Common myeloid progenitor, CD34-positive (primary cell): Measurements from ENCODE around the gene C5orf63.

Experiments used
- CTCF ChIA-PET: fragments of 350-600 bp; sonication (Branson Sonifier 250); formaldehyde crosslinking; loops from one replicate; lab custom pipeline; 2021; ENCODE audit warnings: antibody characterized with exemption; lab: Charles Lee
- POLR2A ChIA-PET: fragments of 350-600 bp; sonication (Branson Sonifier 250); formaldehyde crosslinking; loops from one replicate; lab custom pipeline; 2021; ENCODE audit warnings: antibody characterized with exemption; lab: Charles Lee
- DNase-seq, 3 donors: peaks; one replicate each; pipeline versions ENCODE4 v3.0.0 to v3.0.0-alpha.2; 2013
- H3K27ac ChIP-seq, 2 experiments: 1 replicate in 1 of 2; 2 replicates in 1 of 2; pipeline ENCODE4 v1.7.0; 2013; ENCODE audit warnings: inconsistent platforms in 2 of 2, low read length in 2 of 2, mild to moderate bottlenecking in 2 of 2, low read depth in 1 of 2, moderate library complexity in 1 of 2; ENCODE audit not compliant: severe bottlenecking in 2 of 2, insufficient read depth in 1 of 2, poor library complexity in 1 of 2
- H3K27me3 ChIP-seq, 5 experiments: replicated peaks in 2 of 5; 1 replicate in 3 of 5; 2 replicates in 2 of 5; pipeline versions ENCODE4 v1.6.1 to v1.7.0; 2013; ENCODE audit warnings: low read length in 4 of 5, mild to moderate bottlenecking in 2 of 5, moderate library complexity in 2 of 5, inconsistent platforms in 1 of 5; ENCODE audit not compliant: insufficient read depth in 5 of 5, control insufficient read depth in 4 of 5
- H3K36me3 ChIP-seq, 4 experiments: 1 replicate in 2 of 4; 2 replicates in 2 of 4; pipeline versions ENCODE4 v1.6.1 to v1.7.0; 2013; ENCODE audit warnings: low read length in 3 of 4, control low read depth in 1 of 4, mild to moderate bottlenecking in 1 of 4; ENCODE audit not compliant: control insufficient read depth in 4 of 4, insufficient read depth in 4 of 4
- H3K4me1 ChIP-seq, 4 experiments: 1 replicate in 3 of 4; 2 replicates in 1 of 4; pipeline versions ENCODE4 v1.6.1 to v1.7.1; 2013; ENCODE audit warnings: low read length in 3 of 4, mild to moderate bottlenecking in 3 of 4, control low read depth in 1 of 4, inconsistent platforms in 1 of 4, moderate library complexity in 1 of 4; ENCODE audit not compliant: control insufficient read depth in 4 of 4, insufficient read depth in 4 of 4; ENCODE audit errors: control extremely low read depth in 1 of 4
- H3K4me3 ChIP-seq, 7 experiments: 1 replicate in 4 of 7; 2 replicates in 3 of 7; pipeline versions ENCODE4 v1.5.1 to v1.7.0; 2013; ENCODE audit warnings: mild to moderate bottlenecking in 7 of 7, low read length in 6 of 7, moderate library complexity in 6 of 7, inconsistent platforms in 2 of 7, low read depth in 2 of 7, control low read depth in 1 of 7; ENCODE audit not compliant: insufficient read depth in 4 of 7, control insufficient read depth in 1 of 7; ENCODE audit errors: extremely low read depth in 1 of 7
- H3K9me3 ChIP-seq, 5 experiments: 1 replicate in 4 of 5; 2 replicates in 1 of 5; pipeline versions ENCODE4 v1.6.1 to v1.7.1; 2013; ENCODE audit warnings: low read length in 4 of 5, mild to moderate bottlenecking in 2 of 5, inconsistent platforms in 1 of 5, low read depth in 1 of 5, moderate library complexity in 1 of 5; ENCODE audit not compliant: control insufficient read depth in 4 of 5, insufficient read depth in 2 of 5; ENCODE audit errors: control extremely low read depth in 1 of 5
- WGBS: methylation state at CpG from one replicate; pipeline ENCODE4 v1.1.5; 2013; ENCODE audit not compliant: insufficient coverage; 5-methylcytosine and 5-hydroxymethylcytosine counted together

Gene C5orf63

DNA sequence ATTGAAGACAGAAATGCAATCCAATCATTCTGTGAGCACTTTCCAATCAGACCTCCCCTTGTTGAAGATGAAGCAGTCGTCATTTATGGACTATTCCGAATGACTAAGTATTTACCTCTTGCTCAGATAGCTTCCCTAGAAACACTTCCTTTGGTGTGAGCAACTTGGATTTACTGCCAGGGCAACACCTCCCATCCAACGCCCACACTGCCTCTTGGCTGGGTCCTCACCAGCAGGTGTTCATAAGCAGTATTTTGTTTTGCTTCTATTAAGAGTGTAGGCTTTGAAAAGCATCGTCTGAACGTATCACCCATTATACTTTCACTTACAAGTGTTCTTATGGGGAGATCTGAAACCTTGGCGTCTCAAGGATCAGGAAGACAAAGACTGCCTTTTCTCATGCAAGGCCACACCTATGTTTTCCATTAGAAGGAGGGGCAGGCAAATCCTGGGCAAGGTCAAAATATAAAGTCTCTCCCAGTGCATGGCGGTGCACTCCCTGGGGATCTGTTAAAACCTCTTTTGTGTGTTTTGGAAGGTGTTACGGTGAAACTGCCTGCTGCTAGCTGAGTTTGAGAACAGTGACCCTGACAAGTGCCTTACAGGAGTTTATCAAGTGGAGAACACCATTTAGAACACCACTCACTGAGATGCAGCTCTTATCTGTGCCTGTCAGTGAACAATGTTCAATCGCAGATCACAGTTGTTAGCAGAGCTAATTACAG is 32.3 kb downstream of the C5orf63 start:
- H3K4me1 ChIP-seq = no peaks in the 10 kb centered on the region
- H3K27me3 ChIP-seq = no peaks in the 10 kb centered on the region
- no peak for DNase-seq
- 94% methylated on average over 6 of the region's 9 CpGs for WGBS
- H3K9me3 ChIP-seq = no peaks in the 10 kb centered on the region
- H3K27ac ChIP-seq = no peak overlapping the region
- POLR2A ChIA-PET = no interaction called here
- H3K4me3 ChIP-seq = no peak overlapping the region
- H3K36me3 ChIP-seq = peaks cover 0 to 2% (median 0%) of the 10 kb centered on the region in 4 experiments
- CTCF ChIA-PET = interaction anchor here (0.8 to 1.6 kb wide), 3 partner anchors 10 to 193 kb away, joined by 3 to 5 read pairs (median 3); no protein-coding TSS in a partner anchor

GRCh38 chr5:127038550-127038949 is 34.8 kb downstream of the C5orf63 start:
- DNase-seq = no peak
- 100% methylated on average over 4 of the region's 4 CpGs for WGBS
- Histone ChIP-seq H3K27me3 (no peaks in the 10 kb centered on the region), H3K9me3 (no peaks in the 10 kb centered on the region), H3K4me1 (no peaks in the 10 kb centered on the region), H3K4me3 (no peak overlapping the region), H3K36me3 (peaks cover 0 to 2% (median 0%) of the 10 kb centered on the region in 4 experiments), H3K27ac (no peak overlapping the region)
- CTCF ChIA-PET = no interaction called here
- POLR2A ChIA-PET = no interaction called here

DNA sequence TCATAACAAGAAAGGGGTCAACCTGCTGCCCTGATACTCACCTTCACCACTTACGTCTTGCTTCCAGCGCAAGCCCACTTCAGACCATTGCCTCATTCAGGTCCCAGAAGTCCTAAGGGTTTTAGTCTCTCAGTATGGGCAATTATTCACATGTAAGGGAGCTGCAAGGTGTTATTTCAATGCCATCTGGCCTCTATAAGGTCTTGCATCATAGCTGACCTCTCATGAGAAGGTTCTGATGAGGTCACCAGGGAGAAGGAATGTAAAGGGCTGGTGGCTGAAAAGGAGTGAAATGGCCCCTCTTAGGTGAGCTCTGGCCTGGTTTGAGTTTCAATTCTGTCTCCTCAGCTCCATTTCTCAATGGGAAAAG is 41.5 kb downstream of the C5orf63 start:
- peak overlapping the region in 1 of 7 experiments; percentile 95 for H3K4me3 ChIP-seq
- POLR2A ChIA-PET = interaction anchor here (0.7 kb wide), 1 partner anchor 12 kb away, joined by 3 read pairs; no protein-coding TSS in a partner anchor
- no peaks in the 10 kb centered on the region for H3K9me3 ChIP-seq
- H3K27me3 ChIP-seq = no peaks in the 10 kb centered on the region
- peaks cover 4 to 25% (median 24%) of the 10 kb centered on the region in 4 experiments for H3K4me1 ChIP-seq
- WGBS = 93% methylated on average over 2 of the region's 2 CpGs
- DNase-seq = no peak
- H3K27ac ChIP-seq = no peak overlapping the region
- no peaks in the 10 kb centered on the region for H3K36me3 ChIP-seq
- CTCF ChIA-PET = interaction anchor here (1.1 to 1.8 kb wide), 3 partner anchors 10 to 38 kb away, joined by 3 to 5 read pairs (median 3); no protein-coding TSS in a partner anchor

- peak in 2 of 3 donors; percentile 17 to 31 for DNase-seq
- peak overlapping the region; percentile 61 to 96 (median 91) for H3K4me3 ChIP-seq
- H3K4me1 ChIP-seq = peaks cover 4 to 25% (median 24%) of the 10 kb centered on the region in 4 experiments
- POLR2A ChIA-PET = interaction anchor here (0.7 to 1.0 kb wide), 2 partner anchors 13 to 152 kb away, joined by 3 read pairs; no protein-coding TSS in a partner anchor
- H3K27me3 ChIP-seq = no peaks in the 10 kb centered on the region
- no peaks in the 10 kb centered on the region for H3K9me3 ChIP-seq
- H3K36me3 ChIP-seq = no peaks in the 10 kb centered on the region
- peak overlapping the region in 1 of 2 experiments; percentile 76 for H3K27ac ChIP-seq
- CTCF ChIA-PET = interaction anchor here (0.6 to 1.8 kb wide), 7 partner anchors 10 to 64 kb away, joined by 3 to 5 read pairs (median 3); no protein-coding TSS in a partner anchor
- WGBS = 17% methylated on average over 41 of the region's 45 CpGs
Measured at GRCh38 chr5:127031147-127031862, 42.0 kb downstream of the C5orf63 start.

- Histone ChIP-seq H3K36me3 (no peaks in the 10 kb centered on the region), H3K4me3 (peak within 1 kb of the TSS; percentile 77 to 96 (median 93)), H3K27me3 (no peaks in the 10 kb centered on the region), H3K27ac (peak within 1 kb of the TSS in 1 of 2 experiments; percentile 76), H3K9me3 (no peaks in the 10 kb centered on the region), H3K4me1 (peaks cover 4 to 25% (median 24%) of the 10 kb centered on the region in 4 experiments)
- 0% methylated on average over 97 of the region's 97 CpGs for WGBS
- ChIA-PET CTCF (interaction anchor here (0.8 to 1.8 kb wide), 6 partner anchors 11 to 85 kb away, joined by 3 to 5 read pairs (median 3); no protein-coding TSS in a partner anchor), POLR2A (interaction anchor here (1.0 kb wide), 1 partner anchor 151 kb away, joined by 3 read pairs; no protein-coding TSS in a partner anchor)
- peak; percentile 95 to 98 (median 98) for DNase-seq
Measured at GRCh38 chr5:127030259-127031146, 42.8 kb downstream of the C5orf63 start, which contains the start of gene MARCHF3. Gene MARCHF3, minus strand, starts transcription at chr5:127030558. Its CDS starts 112,387 bp downstream, at chr5:126918171.

GRCh38 chr5:127029581-127030258 is 43.6 kb downstream of the C5orf63 start:
- Histone ChIP-seq H3K27me3 (no peaks in the 10 kb centered on the region), H3K4me3 (peak overlapping the region; percentile 77 to 96 (median 93)), H3K4me1 (peaks cover 4 to 25% (median 24%) of the 10 kb centered on the region in 4 experiments), H3K9me3 (no peaks in the 10 kb centered on the region), H3K36me3 (no peaks in the 10 kb centered on the region), H3K27ac (peak overlapping the region in 1 of 2 experiments; percentile 76)
- CTCF ChIA-PET = interaction anchor here (0.9 to 1.9 kb wide), 11 partner anchors 9 to 199 kb away, joined by 3 to 12 read pairs (median 4); no protein-coding TSS in a partner anchor
- under 1% methylated on average over 43 of the region's 51 CpGs for WGBS
- POLR2A ChIA-PET = interaction anchor here (1.0 to 1.2 kb wide), 3 partner anchors 14 to 58 kb away, joined by 3 to 5 read pairs (median 5); no protein-coding TSS in a partner anchor
- peak; percentile 58 to 82 (median 74) for DNase-seq
